Left lung (tissue), 10 donors: Measurements from ENCODE around the gene UAP1L1. TPM values are rescaled to one million over a fixed set of nuclear protein-coding genes. Genes with fewer than 3 reads are reported as not detected.

Source experiments
- ATAC-seq: fragments of 200-7000 bp; cut with Tn5 transposase; one replicate; pipeline ENCODE4 v1.9.1; 2020; ENCODE audit warnings: moderate library complexity
- DNase-seq, 4 donors: peaks; one replicate each; pipeline ENCODE4 v3.0.0-alpha.2; 2013 to 2020
- H3K27ac ChIP-seq, 2 donors: fragments of 200-600 bp; sonication (generic) in 1 of 2; one replicate each; pipeline versions ENCODE4 v1.5.0 to v1.8.0; 2020 to 2021
- H3K27me3 ChIP-seq, 2 donors: fragments of 200-600 bp; sonication (generic) in 1 of 2; one replicate each; pipeline versions ENCODE4 v1.5.0 to v1.8.0; 2020 to 2021
- H3K36me3 ChIP-seq, 2 donors: fragments of 200-600 bp; sonication (generic) in 1 of 2; one replicate each; pipeline versions ENCODE4 v1.5.0 to v1.8.0; 2020 to 2021
- H3K4me1 ChIP-seq, 2 donors: fragments of 200-600 bp; one replicate each; pipeline ENCODE4 v1.8.0; 2021
- H3K4me3 ChIP-seq, 2 donors: fragments of 200-600 bp; sonication (generic) in 1 of 2; one replicate each; pipeline versions ENCODE4 v1.5.0 to v1.8.0; 2020 to 2021; ENCODE audit warnings: mild to moderate bottlenecking in 1 of 2
- H3K9me3 ChIP-seq, 2 donors: fragments of 200-600 bp; sonication (generic) in 1 of 2; one replicate each; pipeline versions ENCODE4 v1.5.0 to v1.8.0; 2020 to 2021
- intact Hi-C, 2 donors: fragments of 100-400 bp; cut with DNase I; formaldehyde crosslinking; loops; one replicate each; pipeline versions ENCODE4 v1.11.2 to v1.14.2; 2022
- polyA plus RNA-seq, 6 donors: library from polyadenylated mRNA; unstranded; fragments of 120-200 nt; gene quantifications; one replicate each; pipeline ENCODE4 v1.2.1, GENCODE V29; 2013; ENCODE audit not compliant: insufficient read length in 6 of 6
- total RNA-seq, 2 donors: library from RNA; stranded (reverse); fragmentation: NEBNext Ultra II Directional; extraction: Animal tissue kit (Norgen Biotek cat#: 25700); gene quantifications; one replicate each; pipeline ENCODE4 v1.2.1, GENCODE V29; 2021
- TF ChIP-seq, protein P1 (sequence below), 2 donors: fragments of 200-600 bp; sonication (generic) in 1 of 2; IDR thresholded peaks; one replicate each; pipeline versions ENCODE4 v1.5.0 to v1.8.0; 2021; ENCODE audit warnings: antibody characterized with exemption in 2 of 2
- donor health status: DM: no; HTN: yes; CAD: no.
- donor health status: DM: no; HTN: no; CAD: no.

Gene UAP1L1
- total and polyA plus RNA-seq, 8 donors = 4.6 to 43.1 (median 6.8) TPM

DNA sequence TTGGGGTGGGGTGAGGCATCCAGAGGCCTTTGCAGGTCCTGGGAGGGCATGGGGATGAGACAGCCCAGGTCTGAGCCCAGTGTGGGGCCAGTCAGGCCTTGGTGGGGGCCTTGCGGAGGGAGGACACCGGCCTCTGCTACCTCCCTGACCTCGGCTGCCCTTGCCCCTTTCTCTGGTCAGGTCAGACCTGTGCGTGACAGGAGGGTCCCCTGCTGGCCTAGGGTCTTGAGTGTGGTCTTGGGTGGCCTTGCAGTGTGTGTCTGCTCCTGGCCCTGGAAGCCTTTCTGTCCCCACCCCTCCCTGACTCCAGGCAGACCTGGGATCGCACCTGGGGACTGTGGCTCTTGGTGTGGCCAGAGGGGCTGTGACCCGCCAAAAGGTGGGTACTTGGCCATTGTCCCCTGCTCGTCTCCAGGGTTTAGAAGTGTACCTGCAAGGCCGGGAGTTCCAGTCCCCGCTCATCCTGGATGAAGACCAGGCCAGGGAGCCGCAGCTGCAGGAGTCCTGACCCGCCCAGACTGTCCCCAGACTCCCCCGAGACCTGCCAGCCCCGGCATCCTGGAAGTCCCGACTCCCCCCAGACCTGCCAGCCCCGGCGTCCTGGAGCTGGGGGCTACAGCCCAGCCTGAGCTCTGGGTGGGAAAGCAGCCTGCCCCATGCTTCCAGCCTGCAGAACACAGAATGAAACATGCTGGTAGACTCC, 5.1 kb downstream of the UAP1L1 start:
- peaks cover 0 to 11% of the 10 kb centered on the region in 2 donors for H3K27me3 ChIP-seq
- H3K27ac ChIP-seq = no peak overlapping the region

DNA sequence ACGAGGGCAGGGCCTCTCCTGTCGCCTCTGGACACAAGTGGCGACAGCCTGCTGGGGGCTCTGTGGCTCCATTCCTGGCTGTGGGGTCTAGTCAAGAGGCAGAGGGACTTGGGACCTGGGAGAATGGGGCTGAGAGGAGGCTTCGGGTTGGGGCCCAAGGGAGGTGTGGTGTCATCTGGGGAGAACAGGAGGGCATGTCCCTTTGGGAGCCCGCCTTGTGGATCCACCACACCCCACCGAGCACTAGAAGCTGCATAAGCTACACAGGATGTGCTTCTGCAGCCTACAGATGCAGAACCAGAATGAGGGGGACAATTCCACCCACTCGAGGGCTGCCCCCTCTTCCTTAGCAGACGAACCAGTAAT, 5.6 kb downstream of the UAP1L1 start:
- peaks cover 26 to 59% of the 10 kb centered on the region in 2 donors for H3K4me1 ChIP-seq
- DNase-seq = no peak
- H3K27ac ChIP-seq = peak overlapping the region; percentile 20 to 59
- H3K27me3 ChIP-seq = peaks cover 0 to 7% of the 10 kb centered on the region in 2 donors
- peaks cover 0 to 54% of the 10 kb centered on the region in 2 donors for H3K36me3 ChIP-seq
- no peak overlapping the region for H3K4me3 ChIP-seq
- intact Hi-C loops = no loop called here
- no peak for ATAC-seq
- no peaks in the 10 kb centered on the region for H3K9me3 ChIP-seq
- TF ChIP-seq, protein P1, sequence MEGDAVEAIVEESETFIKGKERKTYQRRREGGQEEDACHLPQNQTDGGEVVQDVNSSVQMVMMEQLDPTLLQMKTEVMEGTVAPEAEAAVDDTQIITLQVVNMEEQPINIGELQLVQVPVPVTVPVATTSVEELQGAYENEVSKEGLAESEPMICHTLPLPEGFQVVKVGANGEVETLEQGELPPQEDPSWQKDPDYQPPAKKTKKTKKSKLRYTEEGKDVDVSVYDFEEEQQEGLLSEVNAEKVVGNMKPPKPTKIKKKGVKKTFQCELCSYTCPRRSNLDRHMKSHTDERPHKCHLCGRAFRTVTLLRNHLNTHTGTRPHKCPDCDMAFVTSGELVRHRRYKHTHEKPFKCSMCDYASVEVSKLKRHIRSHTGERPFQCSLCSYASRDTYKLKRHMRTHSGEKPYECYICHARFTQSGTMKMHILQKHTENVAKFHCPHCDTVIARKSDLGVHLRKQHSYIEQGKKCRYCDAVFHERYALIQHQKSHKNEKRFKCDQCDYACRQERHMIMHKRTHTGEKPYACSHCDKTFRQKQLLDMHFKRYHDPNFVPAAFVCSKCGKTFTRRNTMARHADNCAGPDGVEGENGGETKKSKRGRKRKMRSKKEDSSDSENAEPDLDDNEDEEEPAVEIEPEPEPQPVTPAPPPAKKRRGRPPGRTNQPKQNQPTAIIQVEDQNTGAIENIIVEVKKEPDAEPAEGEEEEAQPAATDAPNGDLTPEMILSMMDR (IDR thresholded peaks at IDR 0.05) = no peak

More for the DNA sequence above, 5.1 kb downstream of the UAP1L1 start:
- Histone ChIP-seq H3K36me3 (peaks cover 0 to 54% of the 10 kb centered on the region in 2 donors), H3K4me3 (no peak overlapping the region), H3K9me3 (no peaks in the 10 kb centered on the region), H3K4me1 (peaks cover 21 to 56% of the 10 kb centered on the region in 2 donors)
- TF ChIP-seq, protein P1 (IDR thresholded peaks at IDR 0.05) = no peak
- no peak for ATAC-seq
- peak in 1 of 4 donors; percentile 60 for DNase-seq
- intact Hi-C loops = no loop called here

- no peak for ATAC-seq
Observed at GRCh38 chr9:137083394-137084004, 6.2 kb downstream of the UAP1L1 start.

GRCh38 chr9:137084526-137084925, 7.2 kb downstream of the UAP1L1 start:
- peak in 1 of 4 donors; percentile 61 for DNase-seq
- no peak overlapping the region for H3K27ac ChIP-seq
- TF ChIP-seq, protein P1 (IDR thresholded peaks at IDR 0.05) = no peak
- H3K4me3 ChIP-seq = no peak overlapping the region
- no peaks in the 10 kb centered on the region for H3K9me3 ChIP-seq
- intact Hi-C loops = no loop called here
- H3K4me1 ChIP-seq = peaks cover 17 to 50% of the 10 kb centered on the region in 2 donors
- ATAC-seq = no peak
- no peaks in the 10 kb centered on the region for H3K27me3 ChIP-seq
- H3K36me3 ChIP-seq = peaks cover 0 to 42% of the 10 kb centered on the region in 2 donors

More at GRCh38 chr9:137083394-137084004, 6.2 kb downstream of the UAP1L1 start:
- Histone ChIP-seq H3K36me3 (peaks cover 0 to 52% of the 10 kb centered on the region in 2 donors), H3K27ac (peak overlapping the region; percentile 20 to 59), H3K4me1 (peaks cover 22 to 59% of the 10 kb centered on the region in 2 donors), H3K27me3 (peaks cover 0 to 2% of the 10 kb centered on the region in 2 donors), H3K9me3 (no peaks in the 10 kb centered on the region), H3K4me3 (no peak overlapping the region)
- intact Hi-C loops = no loop called here
- peak in 2 of 4 donors; percentile 75 to 80 for DNase-seq
- TF ChIP-seq, protein P1 (IDR thresholded peaks at IDR 0.05) = no peak

GRCh38 chr9:137085920-137086530, 8.7 kb downstream of the UAP1L1 start:
- H3K27me3 ChIP-seq = no peaks in the 10 kb centered on the region
- intact Hi-C loops = no loop called here
- peak; percentile 11 for ATAC-seq
- TF ChIP-seq, protein P1 (IDR thresholded peaks at IDR 0.05) = no peak
- no peaks in the 10 kb centered on the region for H3K9me3 ChIP-seq
- peaks cover 0 to 28% of the 10 kb centered on the region in 2 donors for H3K36me3 ChIP-seq
- peaks cover 17 to 45% of the 10 kb centered on the region in 2 donors for H3K4me1 ChIP-seq
- H3K27ac ChIP-seq = peak overlapping the region; percentile 87 to 95
- no peak for DNase-seq
- H3K4me3 ChIP-seq = peak overlapping the region; percentile 75
